HL-60 (cell line): ENCODE data around the gene SERPINB13.

Source experiments
- GABPA ChIP-seq: IDR thresholded peaks from 2 replicates; pipeline ENCODE4 v1.6.1; 2012; ENCODE audit warnings: low read depth
- TF ChIP-seq, protein P1 (sequence below): IDR thresholded peaks from one replicate; pipeline ENCODE4 v1.5.1; 2011; ENCODE audit warnings: low read length, control low read depth, inconsistent platforms; ENCODE audit not compliant: insufficient read depth

DNA sequence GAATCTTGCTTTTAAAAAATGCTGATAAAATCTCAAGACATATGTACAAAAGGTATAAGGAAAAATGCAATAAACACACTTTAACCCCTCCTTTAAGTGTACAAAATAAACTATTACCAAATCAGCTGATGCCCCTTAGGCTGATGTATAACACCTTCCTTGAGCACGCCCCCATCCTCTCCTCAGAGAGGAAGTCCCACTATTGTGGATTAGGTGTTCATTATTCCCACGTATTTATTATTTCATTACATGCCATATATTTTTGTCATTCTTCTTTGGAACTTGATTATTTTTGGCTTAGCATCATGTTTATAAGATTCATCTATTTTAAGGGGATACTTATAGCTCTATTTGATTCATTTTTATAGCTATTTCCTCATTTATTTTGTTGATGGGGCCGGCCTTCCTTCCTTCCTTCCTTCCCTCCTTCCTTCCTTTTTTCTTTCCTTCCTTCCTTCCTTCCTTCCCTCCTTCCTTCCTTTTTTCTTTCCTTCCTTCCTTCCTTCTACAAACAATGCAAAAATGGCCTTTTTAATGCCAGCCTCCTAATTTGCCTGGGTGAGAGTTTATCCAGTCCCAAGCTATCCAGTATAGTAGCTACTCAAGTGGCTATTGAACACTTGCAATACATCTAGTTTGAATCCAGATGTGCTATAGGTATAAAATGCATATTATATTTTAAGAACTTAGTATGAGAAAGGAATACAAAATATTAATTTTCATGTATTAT, 4.0 kb downstream of the SERPINB13 start:
- TF ChIP-seq, protein P1, sequence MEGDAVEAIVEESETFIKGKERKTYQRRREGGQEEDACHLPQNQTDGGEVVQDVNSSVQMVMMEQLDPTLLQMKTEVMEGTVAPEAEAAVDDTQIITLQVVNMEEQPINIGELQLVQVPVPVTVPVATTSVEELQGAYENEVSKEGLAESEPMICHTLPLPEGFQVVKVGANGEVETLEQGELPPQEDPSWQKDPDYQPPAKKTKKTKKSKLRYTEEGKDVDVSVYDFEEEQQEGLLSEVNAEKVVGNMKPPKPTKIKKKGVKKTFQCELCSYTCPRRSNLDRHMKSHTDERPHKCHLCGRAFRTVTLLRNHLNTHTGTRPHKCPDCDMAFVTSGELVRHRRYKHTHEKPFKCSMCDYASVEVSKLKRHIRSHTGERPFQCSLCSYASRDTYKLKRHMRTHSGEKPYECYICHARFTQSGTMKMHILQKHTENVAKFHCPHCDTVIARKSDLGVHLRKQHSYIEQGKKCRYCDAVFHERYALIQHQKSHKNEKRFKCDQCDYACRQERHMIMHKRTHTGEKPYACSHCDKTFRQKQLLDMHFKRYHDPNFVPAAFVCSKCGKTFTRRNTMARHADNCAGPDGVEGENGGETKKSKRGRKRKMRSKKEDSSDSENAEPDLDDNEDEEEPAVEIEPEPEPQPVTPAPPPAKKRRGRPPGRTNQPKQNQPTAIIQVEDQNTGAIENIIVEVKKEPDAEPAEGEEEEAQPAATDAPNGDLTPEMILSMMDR, result no peak
- TF ChIP-seq GABPA, result no peak
